Posterior vena cava (tissue), 2 donors: ENCODE measurements around the gene CCDC112. TPM values are rescaled to one million over a fixed set of nuclear protein-coding genes. Genes with fewer than 3 reads are reported as not detected.
"Not testable (repeated sequence)": the region's sequence is repeated elsewhere in the genome, so short reads cannot be mapped to it uniquely, and the experiment has no call there.

Experiments
- DNase-seq: peaks from one replicate; pipeline ENCODE4 v3.0.0-alpha.2; 2020; ENCODE audit warnings: low spot score
- intact Hi-C, 2 donors: fragments of 100-400 bp; cut with DNase I; formaldehyde crosslinking; loops; one replicate each; pipeline versions ENCODE4 v1.14.1 to v1.14.2; 2022 to 2023
- long read RNA-seq, 2 donors: library from polyadenylated mRNA; unstranded; transcript quantifications; one replicate each; pipeline ENCODE4 v2.0.0, GENCODE V29; 2020 to 2021
- total RNA-seq, 2 donors: library from RNA; stranded (reverse); fragmentation: NEBNext Ultra II Directional; extraction: Animal tissue kit (Norgen Biotek cat#: 25700); gene quantifications; one replicate each; pipeline ENCODE4 v1.2.1, GENCODE V29; 2021
- donor health status: DM: yes; HTN: yes; CAD: no.
- donor health status: DM: yes; HTN: yes; CAD: no.

The CCDC112 gene
- 1 to 10 TPM; 5.8 to 6.4 TPM for total RNA-seq
- long read RNA-seq, donor 1, result 0 reads
- long read RNA-seq, donor 2, partial matches to known transcripts, result 6 of 6 reads
- long read RNA-seq, donor 2, other reads (novel, unspliced or antisense), result 0 of 6 reads

GRCh38 chr5:115296124-115297022, at the start of gene CCDC112:
TSS of gene CCDC112 (minus strand) at chr5:115296654. CDS start at chr5:115296543, 111 bp downstream.
- DNase-seq, result peak; percentile 92
- intact Hi-C loops, result no loop called here

GRCh38 chr5:115345344-115345743, 48.9 kb upstream of the CCDC112 start:
- intact Hi-C loops, result no loop called here
- DNase-seq, result no peak

- intact Hi-C loops, result no loop called here
- no peak for DNase-seq
Measured at GRCh38 chr5:115343855-115344254, 47.4 kb upstream of the CCDC112 start.

GRCh38 chr5:115342590-115343377, 46.3 kb upstream of the CCDC112 start:
- DNase-seq, result no peak
- intact Hi-C loops, result no loop called here

- intact Hi-C loops, result no loop called here
- no peak for DNase-seq
Measured at GRCh38 chr5:115341745-115342144, 45.3 kb upstream of the CCDC112 start.

GRCh38 chr5:115338851-115339250, 42.4 kb upstream of the CCDC112 start:
- intact Hi-C loops, result no loop called here
- no peak for DNase-seq

GRCh38 chr5:115337882-115338281, 41.4 kb upstream of the CCDC112 start:
- no peak for DNase-seq
- intact Hi-C loops, result no loop called here

- intact Hi-C loops, result no loop called here
- no peak for DNase-seq
Measured at GRCh38 chr5:115336964-115337363, 40.5 kb upstream of the CCDC112 start.

GRCh38 chr5:115336201-115336720, 39.8 kb upstream of the CCDC112 start:
- intact Hi-C loops, result no loop called here
- DNase-seq, result no peak

GRCh38 chr5:115335301-115335700, 38.8 kb upstream of the CCDC112 start:
- intact Hi-C loops, result no loop called here
- DNase-seq, result no peak

GRCh38 chr5:115333164-115333563, 36.7 kb upstream of the CCDC112 start:
- DNase-seq, result no peak
- intact Hi-C loops, result no loop called here

GRCh38 chr5:115330830-115331229, 34.4 kb upstream of the CCDC112 start:
- intact Hi-C loops, result no loop called here
- DNase-seq, result no peak

- intact Hi-C loops, result no loop called here
- no peak for DNase-seq
Measured at GRCh38 chr5:115329475-115329874, 33.0 kb upstream of the CCDC112 start.

- DNase-seq, intact Hi-C loops: not testable (repeated sequence)
Measured at GRCh38 chr5:115328617-115329274, 32.3 kb upstream of the CCDC112 start.

GRCh38 chr5:115325296-115325959, 29.0 kb upstream of the CCDC112 start:
- intact Hi-C loops, result no loop called here

GRCh38 chr5:115324021-115324420, 27.6 kb upstream of the CCDC112 start:
- intact Hi-C loops, result no loop called here
- DNase-seq, result no peak

More at GRCh38 chr5:115325296-115325959, 29.0 kb upstream of the CCDC112 start:
- no peak for DNase-seq

- intact Hi-C loops, result no loop called here
- DNase-seq, result no peak
Measured at GRCh38 chr5:115322729-115323128, 26.3 kb upstream of the CCDC112 start.

- intact Hi-C loops, result no loop called here
- DNase-seq, result no peak
Measured at GRCh38 chr5:115321309-115321708, 24.9 kb upstream of the CCDC112 start.

- DNase-seq, result no peak
- intact Hi-C loops, result no loop called here
Measured at GRCh38 chr5:115320515-115320914, 24.1 kb upstream of the CCDC112 start.
